Measurements from ENCODE around the gene HOXB9.

Gene HOXB9

DNA sequence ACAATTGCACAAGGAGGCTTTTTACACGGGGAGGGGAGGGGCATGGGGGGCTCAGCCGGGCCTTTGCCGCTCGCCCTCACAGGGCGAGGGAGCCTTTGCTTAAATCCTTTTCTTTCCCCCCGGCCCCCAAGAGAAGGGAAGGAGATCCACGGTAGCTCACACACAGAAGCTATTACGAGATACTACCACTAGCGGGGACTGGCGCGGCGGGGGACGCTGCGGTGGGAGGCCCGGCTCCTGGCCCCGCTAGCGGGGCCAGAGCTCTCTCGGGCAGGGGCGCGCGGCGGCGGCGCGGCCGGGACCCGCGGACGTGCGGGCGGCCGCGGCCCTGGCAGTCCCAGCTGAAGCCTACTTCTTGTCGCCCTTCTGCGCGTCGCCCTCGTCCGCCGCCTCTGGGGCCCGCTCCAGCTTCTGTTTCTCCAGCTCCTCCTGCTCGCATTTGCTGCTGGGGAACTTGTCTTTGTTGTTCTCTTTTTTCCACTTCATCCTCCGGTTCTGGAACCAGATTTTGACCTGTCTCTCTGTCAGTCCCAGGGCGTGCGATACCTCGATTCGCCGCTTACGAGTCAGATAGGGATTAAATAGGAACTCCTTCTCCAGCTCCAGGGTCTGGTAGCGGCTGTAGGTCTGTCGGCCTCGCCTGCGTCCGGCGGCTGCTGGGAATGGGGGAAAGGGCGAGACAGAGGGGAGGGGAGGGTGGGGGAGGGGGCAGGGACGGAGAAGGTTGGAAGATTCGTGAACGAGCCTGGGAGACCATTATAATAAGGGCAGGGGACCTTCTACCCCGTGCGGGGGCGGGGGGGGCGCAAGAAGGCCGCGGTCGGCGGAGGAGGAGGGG, 13.1 kb downstream of the HOXB9 start:
- peak overlapping the region; percentile 0 to 56 (median 46) for H3K4me3 ChIP-seq

DNA sequence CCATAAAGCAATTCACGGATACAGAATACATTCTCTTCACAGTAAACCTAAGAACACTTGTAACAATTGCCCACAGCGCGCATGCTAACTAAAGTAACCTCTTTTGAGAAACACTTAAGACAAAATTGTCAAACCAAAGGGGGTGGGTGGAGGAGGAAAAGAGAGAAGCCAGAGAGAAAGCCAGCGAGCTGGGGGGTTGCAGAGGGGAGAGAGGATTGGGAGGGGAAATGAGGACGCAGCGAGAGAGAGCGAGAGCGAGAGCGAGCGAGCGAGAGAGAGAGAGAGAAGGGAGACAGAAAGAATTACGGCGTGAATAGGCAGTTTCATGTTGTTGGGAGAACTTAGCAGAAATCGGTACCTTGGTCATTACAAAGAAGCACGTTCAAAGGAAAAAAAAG, 13.7 kb downstream of the HOXB9 start:
- H3K4me3 ChIP-seq, result peak overlapping the region in 6 of 7 experiments; percentile 0 to 56 (median 46)
- H3K27ac ChIP-seq, result peak overlapping the region in 5 of 21 experiments; percentile 33 to 95 (median 82)

More for the DNA sequence above, 13.1 kb downstream of the HOXB9 start:
- peak overlapping the region in 5 of 21 experiments; percentile 34 to 95 (median 82) for H3K27ac ChIP-seq

DNA sequence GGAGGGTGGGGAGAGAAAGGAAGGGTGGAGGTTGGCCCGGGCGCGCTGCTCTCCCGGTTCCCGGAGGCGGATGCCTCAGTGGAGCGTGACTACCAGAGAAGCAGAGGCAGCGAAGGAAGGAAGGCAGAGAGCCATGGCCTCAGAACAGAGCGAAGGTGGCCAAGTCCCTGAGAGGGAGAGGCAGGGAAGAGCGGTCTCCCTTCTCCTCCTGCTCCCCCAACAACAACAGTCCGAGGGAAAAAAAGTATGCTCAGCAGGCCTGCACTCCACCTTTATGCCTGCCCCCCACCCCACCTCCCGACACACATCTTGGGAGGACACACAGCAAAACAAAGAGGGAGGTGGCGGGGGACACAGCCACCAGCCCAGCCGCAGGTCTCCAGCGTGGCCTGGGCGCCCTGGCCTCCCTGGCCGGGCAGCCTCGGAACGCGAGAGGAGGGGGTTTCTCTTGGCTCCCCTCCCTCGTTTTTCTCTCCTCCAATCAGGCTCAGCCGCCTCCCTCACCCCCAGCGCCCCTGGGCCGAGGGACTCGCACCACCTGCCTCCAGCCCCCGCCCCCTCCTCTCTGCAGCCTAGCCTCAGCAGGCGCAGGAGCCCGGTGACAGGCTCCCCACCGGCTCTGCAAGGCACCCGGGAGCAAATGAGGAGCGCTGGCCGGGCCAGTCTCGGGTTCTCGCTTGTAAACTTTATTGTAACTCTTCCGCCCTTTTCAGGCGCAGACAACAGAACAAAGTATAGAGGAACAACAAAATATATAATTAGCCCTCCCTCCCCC, 14.3 kb downstream of the HOXB9 start:
- Histone ChIP-seq H3K27ac (peak overlapping the region in 9 of 21 experiments; percentile 9 to 95 (median 63)), H3K4me3 (peak overlapping the region in 6 of 7 experiments; percentile 0 to 56 (median 46))

DNA sequence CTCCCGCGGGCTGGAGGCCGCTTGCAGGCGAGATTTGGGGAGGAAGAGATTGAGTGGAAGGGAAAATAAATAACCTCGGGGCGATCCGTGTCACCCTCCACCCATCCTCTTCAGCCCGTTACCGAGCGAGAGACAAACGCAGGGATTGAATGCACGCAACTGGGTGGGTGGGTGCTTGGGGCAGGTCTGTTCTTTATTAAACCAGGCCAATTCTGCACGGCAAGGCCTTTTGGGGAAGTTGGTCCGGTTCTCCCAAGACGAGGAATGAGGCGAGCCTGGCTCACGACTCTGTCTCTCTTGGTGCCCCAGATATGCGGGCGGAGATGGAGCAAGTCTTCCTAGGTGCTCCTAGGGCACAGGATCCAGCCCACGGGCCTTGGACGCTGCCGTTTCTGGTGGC, 14.9 kb downstream of the HOXB9 start:
- Histone ChIP-seq H3K27ac (peak overlapping the region in 12 of 21 experiments; percentile 40 to 95 (median 70)), H3K4me3 (peak overlapping the region; percentile 31 to 56 (median 46))

DNA sequence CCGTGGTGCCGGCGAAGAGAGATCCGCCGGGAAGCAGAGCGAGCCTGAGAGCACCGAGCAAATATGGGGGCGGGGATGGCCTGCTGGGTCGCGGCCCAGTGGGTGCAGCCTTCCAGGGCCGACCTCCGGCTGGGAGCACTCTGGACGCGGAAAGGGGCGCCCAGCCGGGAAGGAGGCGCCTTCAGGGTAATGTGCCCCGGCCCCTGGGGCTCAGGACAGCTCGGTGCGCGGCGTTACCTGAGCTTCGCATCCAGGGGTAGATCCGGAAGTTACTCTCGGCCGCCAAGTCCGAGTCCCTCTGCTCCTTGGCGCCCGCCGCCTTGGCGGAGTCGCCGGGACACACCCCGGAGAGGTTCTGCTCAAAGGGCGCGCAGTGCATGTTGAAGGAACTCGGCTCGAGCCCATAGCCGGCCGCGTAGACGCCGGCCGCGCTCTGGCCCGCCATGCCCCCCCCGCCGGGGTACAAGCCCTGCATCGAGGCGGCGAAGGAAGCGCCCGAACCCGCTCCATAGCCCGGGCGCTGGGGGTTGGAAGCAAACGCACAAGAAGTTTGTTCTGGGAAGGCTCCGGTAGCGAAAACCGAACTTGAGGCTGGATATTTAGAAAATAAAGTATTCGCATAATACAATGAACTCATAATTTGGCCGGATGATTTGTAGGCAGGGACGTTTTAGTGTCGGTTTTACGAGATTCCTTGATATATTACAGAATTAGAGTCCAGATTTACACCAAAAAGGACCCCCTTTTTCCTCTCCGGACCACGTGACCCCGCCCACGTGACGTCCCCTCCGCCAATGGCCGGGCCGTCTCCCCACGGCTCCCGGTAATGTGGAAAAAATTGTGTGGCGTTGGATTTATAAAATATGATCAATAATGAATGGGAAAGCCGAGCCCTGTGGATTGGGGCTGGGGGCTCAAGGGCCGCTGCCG, 15.6 kb downstream of the HOXB9 start, which contains the start of gene HOXB7:
HOXB7 (minus strand) TSS at position 736 of the 930 bp plus-strand sequence; CDS start at position 637, 99 bp downstream.
- Histone ChIP-seq H3K4me3 (peak within 1 kb of the TSS; percentile 31 to 56 (median 46)), H3K27ac (peak within 1 kb of the TSS in 19 of 21 experiments; percentile 27 to 95 (median 63))

DNA sequence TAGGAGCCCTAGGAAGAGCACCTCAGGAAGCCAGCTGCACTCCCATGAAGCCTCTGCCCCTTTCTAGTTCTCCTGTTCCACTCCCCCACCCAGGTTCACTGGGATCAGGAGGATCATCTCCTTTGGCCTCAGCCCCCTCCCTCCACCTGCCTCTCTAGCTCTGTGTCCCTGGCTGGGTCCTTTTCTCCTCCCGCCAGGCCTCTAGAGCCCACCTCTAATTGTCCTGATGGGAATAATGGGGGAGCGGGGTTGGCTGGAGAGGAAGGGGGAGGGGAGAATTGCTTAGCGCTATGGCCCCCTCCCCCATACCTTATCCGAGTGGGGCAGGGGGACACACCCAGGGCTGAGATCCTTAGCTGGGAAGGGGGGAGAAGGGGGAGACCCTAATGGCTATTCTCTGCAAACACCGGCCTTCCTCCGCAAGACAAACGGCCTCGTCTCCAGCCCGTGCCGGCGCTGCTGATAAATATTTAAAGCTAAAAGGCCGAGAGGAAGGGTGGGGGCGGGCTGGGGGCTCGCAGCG, 16.3 kb downstream of the HOXB9 start:
- H3K4me3 ChIP-seq, result peak overlapping the region; percentile 31 to 56 (median 46)
- peak overlapping the region in 13 of 21 experiments; percentile 27 to 95 (median 74) for H3K27ac ChIP-seq

DNA sequence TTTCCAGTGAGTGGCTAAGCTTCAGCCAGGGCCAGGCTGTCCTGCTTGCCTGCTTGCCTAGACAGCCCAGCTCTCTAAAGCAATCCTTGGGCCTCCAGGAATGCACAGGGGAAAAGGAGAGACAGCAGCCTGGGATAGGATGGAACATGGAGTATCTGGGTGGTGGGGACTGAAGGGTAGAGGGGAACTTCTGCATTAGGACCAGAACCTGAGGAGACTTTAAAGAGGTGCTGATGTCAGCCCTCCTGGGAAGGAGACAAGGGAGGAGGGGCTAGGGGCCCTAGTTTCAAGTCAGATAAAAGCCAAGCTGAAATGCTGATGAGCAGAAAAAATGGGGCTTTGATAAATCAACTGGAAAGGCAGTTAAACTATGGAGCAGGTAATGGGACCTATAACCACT, 17.1 kb downstream of the HOXB9 start:
- no peak overlapping the region for H3K27ac ChIP-seq
- no peak overlapping the region for H3K4me3 ChIP-seq

DNA sequence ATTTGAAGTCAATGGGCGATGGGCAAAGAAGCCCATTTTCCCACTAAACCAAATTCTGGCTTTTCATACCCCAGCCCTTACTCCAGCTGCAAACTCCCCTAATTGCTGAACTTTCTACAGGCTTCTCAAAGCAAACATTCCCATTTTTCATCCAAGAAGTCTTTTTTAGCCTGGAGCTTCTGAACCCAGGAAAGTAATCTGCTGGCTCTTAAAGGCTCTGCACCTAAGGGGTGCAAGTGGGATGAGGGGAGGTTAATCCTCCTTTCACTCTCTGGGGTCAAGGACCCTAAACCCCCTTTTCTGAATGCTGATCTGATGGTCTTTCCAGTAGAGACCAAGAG, 17.7 kb downstream of the HOXB9 start:
- Histone ChIP-seq H3K27ac (no peak overlapping the region), H3K4me3 (no peak overlapping the region)

DNA sequence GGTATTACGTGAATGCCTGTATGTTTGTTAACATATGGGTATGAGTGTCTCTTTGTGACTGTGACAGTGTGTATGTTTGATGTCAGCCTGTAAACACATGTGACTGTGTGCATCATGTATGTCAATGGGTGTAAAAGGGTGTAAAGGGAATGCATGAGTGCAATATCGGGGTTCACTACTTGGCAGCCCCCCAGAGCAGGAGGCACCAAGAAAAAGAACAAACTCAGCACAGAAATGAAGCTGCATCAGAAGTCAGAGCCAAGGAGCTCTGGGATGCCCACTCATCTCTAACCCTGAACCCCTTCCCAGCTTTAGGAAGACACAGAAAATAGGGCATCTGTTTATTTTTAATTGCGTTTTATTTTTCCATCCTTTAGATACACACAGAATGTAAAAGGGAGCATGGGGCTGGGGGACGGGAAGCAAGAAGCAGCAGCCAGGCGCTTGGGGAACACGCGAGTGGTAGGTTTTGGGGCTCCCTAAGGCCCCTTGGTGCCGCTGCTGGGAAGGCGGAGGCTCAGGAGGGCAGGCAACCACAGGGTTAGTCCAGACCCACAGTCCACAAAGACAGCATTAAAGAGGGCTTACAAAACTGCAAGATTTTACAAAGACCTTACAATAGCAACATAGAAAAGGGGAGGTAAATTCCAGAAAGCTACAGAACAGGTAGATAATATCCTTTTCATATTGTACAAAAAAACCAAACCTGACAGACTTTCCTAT, 19.1 kb downstream of the HOXB9 start:
- H3K4me3 ChIP-seq, result no peak overlapping the region
- no peak overlapping the region for H3K27ac ChIP-seq

DNA sequence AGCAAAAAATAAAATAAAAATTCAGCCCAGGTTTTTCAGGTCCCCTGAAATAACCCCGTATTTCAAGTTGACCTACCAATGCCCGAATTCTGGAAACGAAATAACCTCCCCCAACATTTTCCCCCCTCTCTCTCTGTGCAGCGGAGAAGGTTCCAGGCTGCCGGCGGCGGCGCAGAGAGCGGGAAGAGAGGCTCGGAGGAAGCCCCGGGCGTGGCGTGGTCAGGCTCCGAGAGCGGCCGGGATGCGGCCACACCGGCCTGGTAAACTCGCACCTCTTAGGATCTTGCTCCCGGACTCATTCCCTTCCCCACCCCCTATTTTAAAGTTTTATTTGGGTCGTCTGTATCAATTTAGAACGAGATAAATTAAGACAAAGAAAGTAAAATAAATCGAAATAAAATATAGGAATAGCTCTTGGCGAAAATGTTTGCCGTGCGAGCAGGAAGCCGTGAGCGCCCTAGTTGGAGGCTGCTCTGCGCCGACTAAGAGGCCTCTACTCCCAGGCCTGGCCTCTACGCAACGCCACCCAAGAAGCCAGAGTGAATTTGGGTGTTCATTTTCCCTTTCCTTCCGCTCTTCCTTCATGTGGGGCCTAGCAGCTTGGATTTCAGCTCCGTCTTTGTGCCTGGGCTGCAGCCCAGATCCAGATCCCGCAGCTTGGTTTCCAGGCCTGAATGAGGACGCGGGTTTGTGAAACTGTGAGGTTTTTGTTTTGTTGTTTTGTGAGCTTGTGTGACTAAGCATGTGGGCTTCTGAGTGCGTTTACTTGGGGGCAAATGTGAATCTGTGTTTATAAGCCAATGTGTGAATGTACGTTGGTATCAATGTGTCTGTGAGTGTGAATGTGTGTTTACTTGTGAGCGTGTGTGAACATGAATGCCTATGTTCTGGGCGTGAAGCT, 19.9 kb downstream of the HOXB9 start:
- H3K27ac ChIP-seq, result no peak overlapping the region

DNA sequence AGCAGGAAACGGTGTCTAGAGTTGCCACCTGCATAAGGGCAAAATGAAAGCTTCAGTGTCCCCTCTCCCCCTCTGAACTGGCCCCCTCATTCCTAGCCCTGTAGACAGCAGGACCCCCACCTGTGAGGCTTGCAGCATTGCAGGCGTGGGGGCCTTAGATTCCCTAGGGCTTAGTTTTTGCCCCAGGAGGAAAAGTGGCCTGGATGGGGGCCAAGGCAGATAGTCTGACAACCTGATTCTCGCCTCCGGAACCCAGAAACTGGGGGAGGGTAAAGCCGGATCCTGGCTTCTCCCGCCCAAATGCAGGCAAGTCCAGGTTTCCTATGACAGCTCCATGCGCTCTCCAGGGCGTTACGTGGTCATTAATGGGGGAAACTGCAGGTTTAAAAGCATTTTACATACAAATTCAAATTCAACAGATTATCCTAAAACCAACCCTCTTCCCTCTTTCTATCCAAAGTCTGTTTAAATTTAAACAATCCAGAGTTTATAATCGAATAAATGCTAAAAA, 20.7 kb downstream of the HOXB9 start:
- no peak overlapping the region for H3K4me3 ChIP-seq
- H3K27ac ChIP-seq, result peak overlapping the region in 3 of 21 experiments; percentile 53 to 80 (median 75)

More for the DNA sequence above, 19.9 kb downstream of the HOXB9 start:
- H3K4me3 ChIP-seq, result no peak overlapping the region

DNA sequence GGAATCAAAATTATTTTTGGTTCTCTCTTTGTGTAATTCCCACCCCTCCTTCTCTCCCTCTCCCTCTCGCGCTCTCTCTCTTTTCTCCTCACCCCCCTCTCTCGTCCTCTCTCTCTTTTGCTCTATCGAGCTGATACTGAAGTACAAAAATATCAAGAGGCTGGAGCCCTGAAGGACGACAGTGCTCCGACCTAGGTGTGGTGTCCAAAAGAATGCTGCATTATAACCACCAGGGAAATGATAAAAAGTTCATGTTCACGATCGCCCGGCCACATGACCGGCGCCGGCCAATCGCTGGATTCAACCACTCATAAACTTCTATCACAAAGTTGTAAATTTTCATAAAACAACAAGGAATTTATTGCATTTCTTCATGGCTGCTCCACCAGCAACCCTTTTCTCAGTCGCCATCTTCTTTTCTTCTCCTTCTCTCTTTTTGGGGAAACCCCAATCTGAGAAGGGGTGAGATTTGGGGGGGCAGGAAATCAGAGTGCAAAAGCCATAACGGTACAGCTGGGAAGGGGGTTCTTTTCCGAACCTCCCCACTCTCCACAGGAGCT, 21.3 kb downstream of the HOXB9 start, which contains the start of gene HOXB6:
HOXB6 (minus strand) TSS at position 217 of the 560 bp plus-strand sequence. CDS start 6,836 bp downstream, outside the sequence.
- H3K27ac ChIP-seq, result peak within 1 kb of the TSS in 6 of 21 experiments; percentile 15 to 80 (median 39)
- peak within 1 kb of the TSS in 3 of 7 experiments; percentile 24 to 25 (median 25) for H3K4me3 ChIP-seq

DNA sequence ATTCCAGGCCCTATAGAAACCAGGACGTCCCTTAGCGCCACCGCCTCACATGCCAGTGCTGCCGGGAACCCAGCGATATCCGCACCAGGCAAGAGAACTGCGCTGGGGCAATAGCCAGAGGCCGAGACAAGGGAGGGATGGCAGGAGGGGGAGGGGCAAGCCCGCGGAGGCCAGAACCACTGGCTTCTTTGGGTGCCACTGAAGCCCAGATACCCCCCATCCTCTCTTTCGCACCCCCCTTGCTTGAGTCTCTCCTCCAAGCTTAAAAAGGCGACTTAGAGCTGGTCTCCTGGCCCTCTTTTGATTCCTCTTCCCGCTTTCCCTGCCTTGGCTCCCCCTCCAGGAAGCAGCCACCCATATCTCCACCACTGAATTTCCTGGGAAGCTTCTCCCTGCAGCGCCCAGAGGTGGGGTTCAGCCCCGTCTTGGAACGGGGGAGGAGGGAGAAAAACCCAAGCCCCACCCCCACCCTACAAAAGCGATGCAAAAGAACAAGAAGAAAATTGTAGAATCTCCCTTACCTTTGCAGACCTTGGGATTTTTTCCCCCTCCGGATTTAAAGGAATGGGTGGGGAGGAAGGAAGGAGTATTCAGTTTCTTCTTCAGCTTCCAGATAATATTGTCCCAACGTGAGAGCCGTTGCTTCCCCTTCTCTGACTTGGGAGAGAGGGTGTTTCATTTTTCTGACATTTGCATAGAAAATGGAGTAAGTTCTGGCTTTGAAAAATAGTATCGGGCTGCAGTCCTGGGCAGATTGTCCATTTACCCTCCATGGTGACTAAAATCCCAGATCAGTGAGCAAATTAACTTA, 22.0 kb downstream of the HOXB9 start:
- H3K27ac ChIP-seq, result peak overlapping the region in 6 of 21 experiments; percentile 15 to 80 (median 39)
- peak overlapping the region in 3 of 7 experiments; percentile 24 to 25 (median 25) for H3K4me3 ChIP-seq

DNA sequence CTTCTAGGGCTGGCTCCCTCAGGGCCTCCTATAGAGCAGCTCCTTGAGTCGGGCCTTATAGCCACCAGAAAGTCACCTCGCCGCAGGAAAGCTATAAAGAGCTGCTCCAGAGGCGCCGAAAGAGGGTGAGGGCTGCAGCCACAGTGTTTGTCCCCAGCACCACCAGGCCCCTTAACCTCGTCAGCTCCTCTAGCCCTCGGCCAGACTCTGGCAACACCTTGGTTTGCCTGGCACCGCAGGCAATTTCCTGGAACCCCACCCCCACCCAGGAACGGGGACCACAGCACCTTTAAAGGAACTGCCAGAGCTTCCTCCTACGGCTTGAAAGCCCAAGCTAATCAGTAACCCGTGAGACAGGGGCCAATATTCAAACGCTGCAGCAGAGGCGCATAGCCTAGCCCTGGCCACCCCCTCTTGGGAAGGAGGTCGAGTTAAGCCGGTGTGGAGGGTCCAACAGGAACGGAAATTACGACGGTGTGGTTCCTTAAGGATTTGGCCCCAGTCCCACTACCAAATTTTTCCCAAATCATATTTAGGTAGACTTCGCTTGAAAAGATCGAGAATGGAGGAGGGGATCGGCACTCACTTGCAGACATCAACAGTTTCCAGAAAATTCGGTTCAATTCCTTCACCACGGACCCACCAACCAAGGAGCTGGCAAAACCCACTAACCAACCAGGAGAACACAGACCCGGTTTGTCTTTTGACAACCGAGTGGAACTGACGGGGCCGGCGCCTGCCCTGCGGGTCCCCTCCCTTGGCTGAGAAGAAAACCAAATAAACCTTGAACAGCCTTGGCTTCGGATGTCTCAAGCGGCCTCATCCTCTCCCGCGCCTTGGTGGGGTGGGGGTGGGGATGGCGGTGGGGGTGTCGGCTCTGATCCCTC, 24.4 kb downstream of the HOXB9 start:
- Histone ChIP-seq H3K4me3 (peak overlapping the region in 1 of 7 experiments; percentile 25), H3K27ac (no peak overlapping the region)

DNA sequence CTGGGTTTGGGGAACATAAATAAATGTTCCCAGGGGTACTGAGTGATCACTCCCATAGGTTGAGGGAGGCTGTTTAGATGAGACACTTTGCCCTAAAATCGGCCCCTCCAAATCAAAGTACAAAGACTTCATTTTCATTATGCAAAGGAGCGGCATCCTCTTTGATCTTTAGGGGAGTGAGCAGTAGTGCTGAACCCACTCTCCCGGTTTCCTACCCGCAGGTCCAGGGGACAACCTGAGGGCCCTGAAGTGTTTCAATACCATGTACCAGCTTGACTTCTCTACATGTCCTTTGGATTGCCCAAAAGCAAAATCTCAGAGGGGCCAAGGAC, 25.0 kb downstream of the HOXB9 start:
- H3K27ac ChIP-seq, result no peak overlapping the region
- H3K4me3 ChIP-seq, result no peak overlapping the region
